Stimulated activated CD4-positive, alpha-beta T cell treated with anti-CD3 and anti-CD28 coated beads, Interleukin-12 subunit alpha, Interleukin-12 subunit beta, amount 100 ng/mL, for 4 hours (primary cell): Measurements from ENCODE around the gene TCTN3.

Source experiments
- DNase-seq: peaks from one replicate; pipeline ENCODE4 v3.0.0-alpha.2; 2020

TCTN3 gene

GRCh38 chr10:95618101-95618500 is 75.6 kb downstream of the TCTN3 start:
- no peak for DNase-seq

GRCh38 chr10:95616446-95616845 is 77.3 kb downstream of the TCTN3 start:
- DNase-seq = no peak
